ENCODE results near the gene MYH10.

The MYH10 gene

GRCh38 chr17:8484465-8484864 lies 146.1 kb downstream of the MYH10 start:
- TF ChIP-seq CTCF (IDR thresholded peaks at IDR 0.05; ENCODE audit: low read depth, low read length), result no peak
- Histone ChIP-seq H3K4me1 (no peaks in the 10 kb centered on the region), H3K27me3 (no peaks in the 10 kb centered on the region), H3K36me3 (peaks cover 3% of the 10 kb centered on the region), H3K4me3 (ENCODE audit: low read depth, low read length) (no peak overlapping the region), H3K9me3 (no peaks in the 10 kb centered on the region)
- no peak for DNase-seq

- Histone ChIP-seq H3K4me1 (no peaks in the 10 kb centered on the region), H3K27me3 (no peaks in the 10 kb centered on the region), H3K36me3 (peaks cover 12% of the 10 kb centered on the region), H3K9me3 (no peaks in the 10 kb centered on the region), H3K4me3 (ENCODE audit: low read depth, low read length) (no peak overlapping the region)
- DNase-seq, result no peak
- no peak for TF ChIP-seq CTCF (IDR thresholded peaks at IDR 0.05; ENCODE audit: low read depth, low read length)
These were observed 148.0 kb downstream of the MYH10 start for GRCh38 chr17:8482546-8482945.

- no peaks in the 10 kb centered on the region for H3K4me1 ChIP-seq
- H3K4me3 ChIP-seq (ENCODE audit: low read depth, low read length), result no peak overlapping the region
- no peak for TF ChIP-seq CTCF (IDR thresholded peaks at IDR 0.05; ENCODE audit: low read depth, low read length)
- peaks cover 12% of the 10 kb centered on the region for H3K36me3 ChIP-seq
- no peaks in the 10 kb centered on the region for H3K27me3 ChIP-seq
- H3K9me3 ChIP-seq, result no peaks in the 10 kb centered on the region
- no peak for DNase-seq
These were observed 148.8 kb downstream of the MYH10 start for GRCh38 chr17:8481703-8482102.

GRCh38 chr17:8481089-8481488 lies 149.4 kb downstream of the MYH10 start:
- TF ChIP-seq CTCF (IDR thresholded peaks at IDR 0.05; ENCODE audit: low read depth, low read length), result no peak

GRCh38 chr17:8480011-8480976 lies 150.2 kb downstream of the MYH10 start:
- peaks cover 17% of the 10 kb centered on the region for H3K36me3 ChIP-seq
- H3K4me3 ChIP-seq (ENCODE audit: low read depth, low read length), result no peak overlapping the region
- no peak for DNase-seq
- H3K4me1 ChIP-seq, result no peaks in the 10 kb centered on the region
- H3K27me3 ChIP-seq, result no peaks in the 10 kb centered on the region
- H3K9me3 ChIP-seq, result no peaks in the 10 kb centered on the region
- TF ChIP-seq CTCF (IDR thresholded peaks at IDR 0.05; ENCODE audit: low read depth, low read length), result no peak

More at GRCh38 chr17:8481089-8481488, 149.4 kb downstream of the MYH10 start:
- H3K9me3 ChIP-seq, result no peaks in the 10 kb centered on the region
- no peak for DNase-seq
- peaks cover 17% of the 10 kb centered on the region for H3K36me3 ChIP-seq
- no peaks in the 10 kb centered on the region for H3K4me1 ChIP-seq
- H3K27me3 ChIP-seq, result no peaks in the 10 kb centered on the region
- no peak overlapping the region for H3K4me3 ChIP-seq (ENCODE audit: low read depth, low read length)

GRCh38 chr17:8479431-8479947 lies 151.0 kb downstream of the MYH10 start:
- Histone ChIP-seq H3K9me3 (no peaks in the 10 kb centered on the region), H3K36me3 (peaks cover 17% of the 10 kb centered on the region), H3K27me3 (no peaks in the 10 kb centered on the region), H3K4me3 (ENCODE audit: low read depth, low read length) (no peak overlapping the region), H3K4me1 (no peaks in the 10 kb centered on the region)
- no peak for DNase-seq
- TF ChIP-seq CTCF (IDR thresholded peaks at IDR 0.05; ENCODE audit: low read depth, low read length), result no peak

Measured in BE2C (cell line).